NCI-H1105 (cell line): ENCODE measurements around the gene ARFRP1.

Experiments
- DNase-seq: peaks from one replicate; lab custom pipeline; 2025; lab: John Stamatoyannopoulos, UW

The ARFRP1 gene, protein sequence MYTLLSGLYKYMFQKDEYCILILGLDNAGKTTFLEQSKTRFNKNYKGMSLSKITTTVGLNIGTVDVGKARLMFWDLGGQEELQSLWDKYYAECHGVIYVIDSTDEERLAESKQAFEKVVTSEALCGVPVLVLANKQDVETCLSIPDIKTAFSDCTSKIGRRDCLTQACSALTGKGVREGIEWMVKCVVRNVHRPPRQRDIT

DNA sequence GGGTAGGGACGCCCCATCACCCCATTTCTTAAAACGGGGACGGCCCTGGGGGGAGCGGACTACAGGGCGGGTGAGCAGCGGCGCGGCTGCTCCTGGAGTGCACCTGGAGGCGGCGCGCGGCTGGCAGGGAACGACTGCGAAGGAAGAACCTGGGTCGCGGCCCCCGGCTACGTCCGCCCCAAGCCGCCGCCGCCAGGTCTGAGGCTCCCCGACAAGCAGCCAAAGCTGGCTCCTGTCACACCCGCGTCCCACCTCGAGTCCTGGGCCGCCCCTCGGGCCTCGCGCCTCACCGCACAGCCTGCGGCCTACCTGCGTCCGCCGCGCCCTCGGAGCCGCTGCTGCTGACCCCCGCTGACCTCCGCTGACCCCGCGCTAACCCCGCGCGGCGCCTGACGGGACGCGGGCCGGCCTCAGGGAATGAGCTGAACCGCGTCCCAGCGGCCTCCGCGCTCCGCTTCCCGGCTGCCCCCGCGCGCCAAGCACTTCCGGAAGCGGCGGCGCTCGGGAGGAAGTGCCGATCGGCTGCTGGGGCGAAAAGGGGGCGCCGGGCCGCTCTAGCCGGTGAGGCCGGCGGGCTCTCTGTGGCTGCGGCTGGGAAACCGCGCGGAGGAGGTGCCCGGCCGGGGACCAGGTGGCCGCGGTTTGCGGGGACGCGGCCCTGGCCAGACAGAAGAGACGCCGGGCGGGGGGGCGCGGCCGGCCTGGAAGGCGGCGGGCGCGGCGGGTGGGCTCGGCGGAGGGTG is at the start of gene ARFRP1, which contains the start of gene ZGPAT:
Gene ARFRP1, minus strand, starts transcription at position 419 of the 743 bp plus-strand sequence. CDS start 885 bp downstream, outside the sequence.
Gene ZGPAT, plus strand, starts transcription at position 482 of the 743 bp plus-strand sequence. CDS start 542 bp downstream, outside the sequence.
- DNase-seq, result peak; percentile 85

- DNase-seq, result no peak
These were observed 48.8 kb upstream of the ARFRP1 start for GRCh38 chr20:63756648-63756991.

GRCh38 chr20:63755933-63756647 is 48.3 kb upstream of the ARFRP1 start:
- DNase-seq, result no peak

GRCh38 chr20:63754008-63754407 is 46.2 kb upstream of the ARFRP1 start:
- DNase-seq, result no peak

DNA sequence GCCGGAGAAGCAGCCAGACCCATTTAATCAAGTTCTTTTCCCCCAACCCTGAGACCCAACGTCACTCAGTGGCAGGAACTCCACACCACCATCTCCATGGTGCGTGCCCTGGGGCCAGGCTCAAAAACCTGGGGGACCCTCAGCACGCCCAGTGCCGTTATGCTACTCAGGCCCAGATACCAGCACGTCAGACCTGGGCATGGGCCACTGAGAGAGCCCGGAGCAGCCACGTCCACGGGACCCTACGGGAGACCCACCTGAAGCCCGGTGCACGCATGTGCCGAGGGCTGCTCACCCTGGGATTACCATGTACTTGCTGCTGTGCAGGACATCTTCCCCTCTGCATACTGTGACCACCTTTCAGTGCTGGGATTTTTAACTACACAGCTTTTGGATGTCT is 45.6 kb upstream of the ARFRP1 start:
- no peak for DNase-seq

DNA sequence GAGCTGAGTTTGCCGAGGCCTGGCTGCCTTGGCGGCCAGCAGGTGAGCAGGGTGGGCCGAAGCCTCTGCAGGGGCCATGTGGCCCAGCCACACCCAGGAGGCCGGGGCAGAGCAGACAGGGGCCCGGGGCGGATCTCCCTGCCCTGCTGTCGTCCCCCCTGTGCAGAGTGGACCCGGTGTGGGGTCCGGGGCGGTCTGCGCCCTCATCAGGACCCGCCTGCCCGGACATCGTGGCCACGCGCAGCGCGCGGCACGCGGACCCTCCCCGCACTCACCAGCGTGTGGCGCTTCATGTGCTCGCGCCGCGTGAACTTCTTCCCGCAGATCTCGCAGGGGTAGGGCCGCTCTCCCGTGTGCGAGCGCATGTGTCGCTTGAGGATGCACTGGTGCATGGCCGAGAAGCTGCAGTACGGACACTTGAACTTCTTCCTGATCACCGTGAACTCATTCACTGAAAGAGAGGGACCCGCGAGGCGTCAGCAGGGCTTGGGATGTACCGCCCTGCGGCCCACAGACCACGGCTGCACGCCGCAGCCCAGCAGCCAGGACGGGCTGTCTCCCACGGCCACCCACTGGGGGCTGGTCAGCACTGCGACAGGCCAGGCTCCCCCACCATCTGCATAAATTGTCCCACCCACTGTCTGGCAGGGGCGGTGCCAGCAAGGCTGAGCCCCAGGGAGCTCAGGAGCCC is 44.8 kb upstream of the ARFRP1 start:
- no peak for DNase-seq

DNA sequence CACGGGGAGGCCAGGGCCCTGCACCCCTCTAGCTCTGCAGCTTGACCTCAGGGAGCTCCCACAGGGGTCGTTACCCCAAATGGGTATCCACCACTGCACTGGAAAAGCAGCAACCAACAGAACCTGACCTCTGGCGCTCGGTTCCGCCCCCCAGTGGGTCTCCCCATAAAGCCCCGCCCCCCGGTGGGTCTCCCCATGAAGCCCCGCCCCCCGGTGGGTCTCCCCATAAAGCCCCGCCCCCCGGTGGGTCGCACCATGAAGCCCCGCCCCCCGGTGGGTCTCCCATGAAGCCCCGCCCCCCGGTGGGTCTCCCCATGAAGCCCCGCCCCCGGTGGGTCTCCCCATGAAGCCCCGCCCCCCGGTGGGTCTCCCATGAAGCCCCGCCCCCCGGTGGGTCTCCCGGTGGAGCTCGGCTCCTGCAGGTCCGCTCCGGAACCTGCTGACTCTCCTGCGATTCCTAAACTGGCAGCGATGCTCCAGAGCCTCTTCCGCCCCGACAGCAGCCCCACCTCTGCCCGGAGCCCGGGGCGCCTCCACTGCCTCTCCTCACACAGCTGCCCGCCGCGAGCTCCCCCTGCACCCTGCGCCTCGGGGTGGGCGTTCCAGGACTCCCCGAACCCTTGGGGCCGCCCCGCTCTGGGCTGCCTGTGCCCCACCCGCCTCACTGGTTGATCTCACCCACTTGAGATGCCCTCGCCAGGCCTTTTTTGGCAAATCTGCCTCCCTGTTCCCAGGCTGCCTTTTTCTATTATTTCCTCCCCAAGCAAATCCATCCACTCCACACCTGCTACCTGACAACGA is 43.9 kb upstream of the ARFRP1 start:
- peak; percentile 51 for DNase-seq

DNA sequence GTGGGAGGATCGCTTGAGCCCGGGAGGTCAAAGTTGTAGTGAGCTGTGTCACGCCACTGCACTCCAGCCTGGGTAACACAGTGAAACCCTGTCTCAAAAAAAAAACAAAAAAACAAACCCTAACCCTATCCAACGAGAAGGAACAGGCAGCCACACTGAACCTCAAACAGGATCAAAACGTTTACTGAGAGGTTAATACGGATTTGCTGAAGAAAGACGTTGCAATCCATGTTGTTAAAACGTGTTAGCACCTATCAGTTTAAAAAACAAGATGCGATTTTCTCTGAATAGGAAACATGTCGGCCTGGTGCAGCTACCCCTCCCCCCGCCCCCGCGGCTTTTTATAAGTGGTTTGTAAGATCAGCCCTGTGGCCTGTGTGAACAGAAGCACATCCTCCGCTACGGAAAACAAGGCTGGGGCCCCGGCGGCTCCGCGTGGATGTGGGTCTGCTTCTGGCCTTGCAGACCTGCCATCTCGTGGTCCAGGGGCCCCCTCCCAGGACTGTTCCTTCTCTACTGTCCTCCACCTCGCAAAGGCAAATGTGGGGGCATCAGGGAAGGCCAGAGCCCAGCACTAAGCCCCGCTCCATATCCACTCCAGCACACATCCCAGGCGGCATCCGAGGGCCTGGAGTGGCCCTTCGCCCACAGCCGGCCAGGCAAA is 43.2 kb upstream of the ARFRP1 start:
- DNase-seq, result no peak

- no peak for DNase-seq
These were observed 42.1 kb upstream of the ARFRP1 start for GRCh38 chr20:63749597-63750508.

DNA sequence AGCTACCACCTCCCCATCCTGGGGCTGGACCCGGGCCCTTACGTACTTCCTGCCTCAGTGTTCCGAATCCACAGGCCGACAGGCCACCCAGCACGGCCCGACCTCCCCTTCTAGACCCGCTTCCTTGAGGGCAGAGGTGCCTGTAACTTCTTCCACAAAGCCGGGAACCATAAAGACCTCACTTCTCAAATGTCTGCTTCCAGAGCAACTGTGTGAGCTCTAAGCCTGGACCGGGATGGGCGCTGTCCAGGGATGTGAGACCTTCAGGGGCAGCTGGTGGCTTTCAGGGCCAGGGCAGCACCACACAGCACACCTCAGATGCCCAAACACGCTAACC is 41.1 kb upstream of the ARFRP1 start:
- no peak for DNase-seq

DNA sequence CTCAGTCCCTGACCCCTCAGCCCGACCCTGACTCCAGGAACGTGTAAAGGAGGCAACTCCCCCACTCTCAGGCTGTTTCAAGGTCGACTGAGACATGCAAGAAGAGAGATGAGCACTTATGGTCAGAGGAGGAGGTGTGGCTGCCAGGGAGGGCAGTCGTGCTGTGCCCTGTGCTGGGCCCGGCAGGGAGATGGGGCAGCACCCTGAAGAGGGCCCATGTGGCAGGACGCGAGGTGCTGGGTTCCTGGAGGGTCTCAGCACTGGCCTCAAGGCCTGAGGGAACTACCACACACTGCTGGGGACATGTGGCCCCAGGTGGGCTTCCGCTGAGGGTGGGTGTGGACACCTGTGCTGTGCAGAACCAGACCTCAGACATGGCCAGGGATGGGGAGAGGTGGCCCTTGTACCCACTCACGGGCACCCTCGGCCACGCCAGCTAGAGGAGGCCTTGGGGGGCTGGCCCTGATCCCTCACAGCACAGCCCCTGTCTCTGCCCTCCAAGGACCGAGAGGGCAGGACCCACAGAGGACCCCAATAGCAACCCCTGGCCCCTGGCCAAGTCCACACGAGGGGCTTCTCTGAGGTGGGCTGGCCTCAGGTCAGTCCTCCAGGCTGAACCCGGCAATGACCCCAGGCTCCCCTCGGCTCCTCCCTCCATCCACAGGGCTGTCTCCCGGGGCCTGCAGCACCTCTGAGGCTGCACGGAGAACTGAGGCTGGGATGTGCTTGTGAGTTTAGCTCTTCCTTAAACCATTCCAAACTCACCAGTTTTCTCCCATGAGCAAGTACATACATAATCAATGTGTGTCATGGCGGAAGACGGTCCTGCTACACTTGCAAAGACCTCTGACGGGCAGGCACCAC is 40.5 kb upstream of the ARFRP1 start:
- DNase-seq, result no peak

DNA sequence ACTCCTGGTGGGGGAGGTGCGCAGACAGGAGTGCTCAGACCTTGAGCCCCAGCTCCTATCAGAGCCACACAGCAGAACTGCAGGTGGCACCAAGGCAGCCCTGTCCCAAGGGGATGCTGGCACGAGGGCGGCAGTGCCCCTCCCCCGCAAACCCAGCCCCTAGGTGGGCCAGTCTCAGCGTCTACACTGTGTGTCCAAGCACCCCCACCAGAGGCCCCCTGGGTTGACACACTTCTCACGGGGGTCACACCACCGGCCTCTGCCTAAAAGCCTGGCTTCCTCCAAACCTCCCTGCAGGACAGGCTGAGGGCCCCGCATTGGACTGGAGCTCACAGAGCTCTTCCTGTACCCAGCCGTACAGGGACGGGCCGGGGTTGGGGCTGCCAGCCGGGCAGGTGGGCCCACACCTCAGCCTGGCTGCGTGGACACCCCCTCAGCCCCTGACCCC is 39.9 kb upstream of the ARFRP1 start:
- no peak for DNase-seq

GRCh38 chr20:63746751-63747315 is 39.1 kb upstream of the ARFRP1 start:
- DNase-seq, result no peak

DNA sequence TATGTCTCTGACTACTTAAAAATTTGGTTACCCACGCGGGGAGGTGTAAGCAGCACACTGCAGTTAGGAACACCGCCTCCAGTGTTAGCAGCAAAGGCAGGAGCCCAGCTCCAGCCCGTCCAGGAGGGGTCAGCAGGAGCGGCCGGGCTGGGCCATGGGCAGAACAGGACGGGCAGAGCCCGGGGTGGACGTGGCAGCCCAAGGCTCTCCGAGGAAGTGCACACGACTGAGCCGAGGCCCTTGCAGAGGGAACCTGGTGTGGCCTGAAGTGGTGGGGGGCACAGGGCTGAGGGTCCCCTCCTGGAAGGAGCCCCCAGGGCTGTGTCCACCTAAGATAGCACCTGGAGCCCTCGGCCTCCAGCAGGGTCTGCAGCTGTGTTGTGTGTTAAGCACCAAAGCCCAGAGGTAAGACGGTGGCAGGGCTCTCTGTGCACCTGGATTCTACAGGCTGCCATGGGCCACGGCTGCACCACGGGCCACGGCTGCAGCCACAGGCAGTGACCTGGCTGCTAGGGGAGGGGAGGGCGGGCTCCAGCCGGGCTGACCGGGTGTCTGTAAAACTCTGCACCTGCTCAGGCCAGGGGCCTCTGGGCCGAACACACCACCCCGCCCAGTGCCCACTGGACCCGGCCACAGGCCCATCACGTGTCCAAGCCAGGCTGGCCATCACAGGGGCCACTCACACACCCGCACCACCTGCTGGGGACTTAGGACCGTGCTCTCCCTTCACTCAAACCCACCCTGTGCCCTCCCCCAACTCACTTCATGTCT is 38.4 kb upstream of the ARFRP1 start:
- no peak for DNase-seq

- DNase-seq, result no peak
These were observed 37.6 kb upstream of the ARFRP1 start for GRCh38 chr20:63745424-63745805.

- no peak for DNase-seq
These were observed 37.0 kb upstream of the ARFRP1 start for GRCh38 chr20:63744574-63745423.

GRCh38 chr20:63744158-63744557 is 36.4 kb upstream of the ARFRP1 start:
- no peak for DNase-seq
